ENCODE data around the gene ADPRM. TPM values are rescaled to one million over a fixed set of nuclear protein-coding genes. Genes with fewer than 3 reads are reported as not detected.

ADPRM gene
- total RNA-seq, 1 experiment from 2014 or later, result 7.9 TPM

DNA sequence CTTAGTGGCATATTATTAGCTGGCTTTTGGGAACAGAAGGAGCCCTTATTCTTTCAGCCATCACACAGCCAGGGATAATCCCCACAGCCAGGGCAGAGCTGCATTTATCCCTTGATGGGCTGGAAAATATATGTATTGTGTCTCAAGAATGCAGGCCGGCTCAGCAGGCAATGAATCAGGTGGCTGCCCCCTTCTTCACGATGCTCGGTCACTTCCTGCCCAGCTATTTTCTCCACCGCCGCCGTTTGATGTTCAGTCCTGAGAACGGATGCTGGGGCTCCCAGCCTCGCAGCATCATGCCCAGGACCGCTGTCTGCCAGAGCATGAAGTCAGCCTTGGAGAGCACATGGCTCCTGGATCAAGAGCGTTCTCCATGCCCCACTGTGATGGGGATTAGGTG, 36.0 kb upstream of the ADPRM start (continued):
- TF ChIP-seq ELF1 (IDR thresholded peaks at IDR 0.05; ENCODE audit: borderline replicate concordance, low read depth), result no peak
- TF ChIP-seq SIN3A (IDR thresholded peaks at IDR 0.05; ENCODE audit: low read depth), result no peak
- no peak for TF ChIP-seq TCF7L2 (IDR thresholded peaks at IDR 0.05; ENCODE audit: borderline replicate concordance, extremely low read depth, insufficient read depth, insufficient read length)

DNA sequence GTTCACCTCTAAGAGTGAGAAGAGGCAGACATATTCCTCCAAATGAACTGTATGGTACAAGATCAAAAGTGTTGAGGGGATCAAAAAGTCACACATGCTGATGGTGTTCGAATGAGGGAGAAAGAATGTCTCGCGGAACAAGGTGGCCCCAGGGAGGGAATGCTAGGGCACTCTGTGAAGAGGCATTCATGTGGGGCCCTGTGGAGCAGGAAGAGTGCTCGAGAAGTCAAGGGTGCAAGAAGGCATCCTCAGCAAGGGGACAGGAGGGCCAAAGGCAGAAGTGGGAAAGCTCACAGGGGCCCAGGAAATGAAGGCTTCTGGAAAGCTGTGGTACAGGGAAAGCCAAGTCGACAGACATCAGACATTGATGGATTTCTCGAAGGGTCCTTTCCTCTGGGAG, 34.2 kb upstream of the ADPRM start:
- H3K27me3 ChIP-seq (ENCODE audit: insufficient read depth, low read length), result no peaks in the 10 kb centered on the region
- TF ChIP-seq SRF (IDR thresholded peaks at IDR 0.05; ENCODE audit: low read depth), result no peak
- no peak for TF ChIP-seq ELF1 (IDR thresholded peaks at IDR 0.05; ENCODE audit: borderline replicate concordance, low read depth)
- TF ChIP-seq, protein P1, sequence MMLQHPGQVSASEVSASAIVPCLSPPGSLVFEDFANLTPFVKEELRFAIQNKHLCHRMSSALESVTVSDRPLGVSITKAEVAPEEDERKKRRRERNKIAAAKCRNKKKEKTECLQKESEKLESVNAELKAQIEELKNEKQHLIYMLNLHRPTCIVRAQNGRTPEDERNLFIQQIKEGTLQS (IDR thresholded peaks at IDR 0.05), result no peak
- TF ChIP-seq ZFX (IDR thresholded peaks at IDR 0.05), result no peak
- TF ChIP-seq EGR1 (IDR thresholded peaks at IDR 0.05; ENCODE audit: low read depth), result no peak
- no peak for TF ChIP-seq SP1 (IDR thresholded peaks at IDR 0.05; ENCODE audit: low read depth)
- no peak for TF ChIP-seq ZNF274 (IDR thresholded peaks at IDR 0.05; ENCODE audit: low read depth, low read length)
- no peak for TF ChIP-seq YY1 (IDR thresholded peaks at IDR 0.05; ENCODE audit: extremely low read depth, insufficient replicate concordance, low read depth, low read length)
- TF ChIP-seq EZH2 (IDR thresholded peaks at IDR 0.05), result no peak
- H3K27ac ChIP-seq (ENCODE audit: low read depth, low read length), result no peak overlapping the region
- H3K4me1 ChIP-seq (ENCODE audit: control insufficient read depth in 1 of 2, insufficient read depth in 2 of 2, low read length in 2 of 2), result no peaks in the 10 kb centered on the region
- CTCF ChIA-PET, result interaction anchor here (1.3 kb wide), 1 partner anchor 16 kb away, joined by 3 read pairs; no protein-coding TSS in a partner anchor
- intact Hi-C loops (cut with micrococcal nuclease), result no loop called here
- no peaks in the 10 kb centered on the region for H3K9me2 ChIP-seq (ENCODE audit: insufficient read depth)
- no peaks in the 10 kb centered on the region for H3K79me2 ChIP-seq (ENCODE audit: insufficient read depth, low read length)
- RAD21 ChIA-PET (ENCODE audit: low non-redundant PET in 1 of 2, low total read pairs in 2 of 2, uncharacterized antibody in 2 of 2, unreplicated experiment in 2 of 2), result no interaction called here
- no peak overlapping the region for H2AFZ ChIP-seq (ENCODE audit: low read depth, low read length, poor library complexity, severe bottlenecking)
- no peaks in the 10 kb centered on the region for H3K36me3 ChIP-seq (ENCODE audit: control insufficient read depth in 1 of 2, insufficient read depth in 2 of 2, low read length in 2 of 2)
- DNase-seq (ENCODE audit: low read depth, low spot score) (no peak), ATAC-seq (no peak)
- no peak overlapping the region for H3K4me3 ChIP-seq (replicated peaks in 1 of 2; ENCODE audit: low read depth in 1 of 2, low read length in 2 of 2)
- no TSS peak for BruUV-seq (replicated peaks)
- H3K4me2 ChIP-seq (ENCODE audit: low read length), result no peak overlapping the region
- no peak overlapping the region for H3K9ac ChIP-seq (ENCODE audit: low read length)
- H3K9me3 ChIP-seq (ENCODE audit: control insufficient read depth in 1 of 2, insufficient read depth in 1 of 2, low read depth in 1 of 2, low read length in 2 of 2), result no peaks in the 10 kb centered on the region
- POLR2A ChIA-PET, result no interaction called here
- H4K20me1 ChIP-seq (ENCODE audit: insufficient read depth), result no peaks in the 10 kb centered on the region
